GM21381 (cell line): ENCODE data around the gene OR2F2.

ENCODE experiments used
- ATAC-seq: cut with Tn5 transposase; IDR thresholded peaks from one replicate; pipeline ENCODE4 v1.9.1; 2021; ENCODE audit warnings: mild to moderate bottlenecking, moderate library complexity; ENCODE audit not compliant: unreplicated experiment

OR2F2 gene

GRCh38 chr7:143975617-143976016 is 40.6 kb downstream of the OR2F2 start:
- no peak for ATAC-seq

- ATAC-seq: no peak
Measured at GRCh38 chr7:143978585-143978984, 43.6 kb downstream of the OR2F2 start.

GRCh38 chr7:143979359-143979758 is 44.3 kb downstream of the OR2F2 start:
- no peak for ATAC-seq

- no peak for ATAC-seq
Measured at GRCh38 chr7:143979998-143980397, 45.0 kb downstream of the OR2F2 start.

- no peak for ATAC-seq
Measured at GRCh38 chr7:143980746-143981510, 45.9 kb downstream of the OR2F2 start.

- no peak for ATAC-seq
Measured at GRCh38 chr7:143983960-143984359, 48.9 kb downstream of the OR2F2 start.
